GM06990 (cell line): ENCODE data around the gene TCF19.

ENCODE experiments used
- DNase-seq: peaks from one replicate; pipeline ENCODE4 v3.0.0-alpha.2; 2011; ENCODE audit not compliant: insufficient read length; ENCODE audit errors: extremely low read depth
- H3K27me3 ChIP-seq: replicated peaks from 2 replicates; pipeline ENCODE4 v1.6.0; 2011; ENCODE audit warnings: low read length; ENCODE audit not compliant: control insufficient read depth, insufficient read depth
- H3K36me3 ChIP-seq: 2 replicates; pipeline ENCODE4 v1.5.1; 2011; ENCODE audit warnings: low read length; ENCODE audit not compliant: control insufficient read depth, insufficient read depth
- H3K4me3 ChIP-seq: replicated peaks from 2 replicates; pipeline ENCODE4 v1.5.1; 2011; ENCODE audit warnings: low read depth, mild to moderate bottlenecking, control low read depth, low read length
- TF ChIP-seq, protein P1 (sequence below): IDR thresholded peaks from 2 replicates; pipeline ENCODE4 v1.5.1; 2011; ENCODE audit warnings: low read length, control low read depth, mild to moderate bottlenecking, inconsistent platforms; ENCODE audit not compliant: insufficient read depth, poor library complexity, severe bottlenecking

Gene TCF19

DNA sequence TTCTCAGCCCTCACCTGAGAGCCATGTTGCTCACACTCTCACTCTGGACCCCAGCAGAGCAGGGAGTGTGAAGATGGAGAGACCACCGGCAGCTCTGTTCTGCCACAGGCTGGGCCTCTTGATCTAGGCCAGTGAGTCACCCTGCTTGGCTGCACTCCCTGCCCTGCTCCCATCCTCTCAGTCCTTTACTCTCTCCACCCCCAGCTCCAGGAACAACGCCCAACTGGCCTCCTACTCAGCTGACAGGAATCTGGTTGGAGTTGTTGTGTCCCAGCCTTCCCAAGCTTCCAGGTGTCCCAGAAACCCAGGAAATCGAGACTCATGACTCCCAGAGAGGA, 43.9 kb upstream of the TCF19 start, which contains the start of gene PSORS1C1:
Gene PSORS1C1 (plus strand): TSS at position 260 of the 338 bp plus-strand sequence. CDS start 14,833 bp downstream, outside the sequence.
- H3K36me3 ChIP-seq = no peaks in the 10 kb centered on the region
- peaks cover 3% of the 10 kb centered on the region for H3K27me3 ChIP-seq
- H3K4me3 ChIP-seq = no peak within 1 kb of the TSS
- no peak for DNase-seq
- TF ChIP-seq, protein P1, sequence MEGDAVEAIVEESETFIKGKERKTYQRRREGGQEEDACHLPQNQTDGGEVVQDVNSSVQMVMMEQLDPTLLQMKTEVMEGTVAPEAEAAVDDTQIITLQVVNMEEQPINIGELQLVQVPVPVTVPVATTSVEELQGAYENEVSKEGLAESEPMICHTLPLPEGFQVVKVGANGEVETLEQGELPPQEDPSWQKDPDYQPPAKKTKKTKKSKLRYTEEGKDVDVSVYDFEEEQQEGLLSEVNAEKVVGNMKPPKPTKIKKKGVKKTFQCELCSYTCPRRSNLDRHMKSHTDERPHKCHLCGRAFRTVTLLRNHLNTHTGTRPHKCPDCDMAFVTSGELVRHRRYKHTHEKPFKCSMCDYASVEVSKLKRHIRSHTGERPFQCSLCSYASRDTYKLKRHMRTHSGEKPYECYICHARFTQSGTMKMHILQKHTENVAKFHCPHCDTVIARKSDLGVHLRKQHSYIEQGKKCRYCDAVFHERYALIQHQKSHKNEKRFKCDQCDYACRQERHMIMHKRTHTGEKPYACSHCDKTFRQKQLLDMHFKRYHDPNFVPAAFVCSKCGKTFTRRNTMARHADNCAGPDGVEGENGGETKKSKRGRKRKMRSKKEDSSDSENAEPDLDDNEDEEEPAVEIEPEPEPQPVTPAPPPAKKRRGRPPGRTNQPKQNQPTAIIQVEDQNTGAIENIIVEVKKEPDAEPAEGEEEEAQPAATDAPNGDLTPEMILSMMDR = no peak

DNA sequence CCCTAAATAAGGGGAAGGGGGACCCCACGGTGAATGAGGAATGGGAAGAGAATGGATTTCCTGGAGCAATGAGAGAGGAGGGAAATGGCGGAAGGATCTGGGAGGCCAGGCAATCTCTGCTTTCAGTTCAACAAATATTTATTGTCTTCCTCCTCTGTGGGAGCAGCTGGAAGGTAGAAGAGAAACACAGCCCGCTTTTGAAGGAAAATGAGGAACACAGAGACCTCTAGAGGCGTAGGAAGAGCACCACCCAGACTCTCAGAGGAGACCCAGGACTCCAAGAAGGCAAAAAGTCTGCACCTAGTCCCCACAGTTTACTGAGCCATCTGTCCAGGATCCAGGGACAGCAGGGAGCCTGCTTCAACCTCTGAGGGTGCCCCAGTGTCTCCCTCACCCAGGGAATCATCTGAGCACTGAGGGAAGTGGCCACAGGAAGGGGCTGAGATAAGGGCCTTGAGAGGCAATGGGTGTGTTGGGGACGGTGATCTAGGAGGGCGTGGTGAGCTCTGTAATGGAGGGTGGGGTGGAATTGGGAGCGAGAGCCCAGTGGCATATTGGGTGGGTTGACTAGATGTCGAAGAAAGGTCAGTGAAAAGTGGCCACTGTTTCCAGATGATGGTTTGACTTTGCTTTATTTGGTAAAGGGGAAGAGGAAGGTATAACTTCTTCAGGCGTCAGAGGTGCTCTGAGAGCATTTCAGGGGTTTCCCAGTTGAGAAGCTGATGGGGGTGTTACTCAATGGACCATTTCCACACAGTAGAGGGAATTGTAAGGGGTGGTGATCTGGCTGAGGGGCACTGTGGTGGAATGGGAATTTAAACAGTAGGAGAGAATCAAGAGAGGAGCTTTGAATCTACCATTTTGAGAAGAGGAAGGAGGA, 43.2 kb upstream of the TCF19 start:
- H3K27me3 ChIP-seq = peaks cover 3% of the 10 kb centered on the region
- H3K36me3 ChIP-seq = no peaks in the 10 kb centered on the region
- no peak overlapping the region for H3K4me3 ChIP-seq
- TF ChIP-seq, protein P1 = no peak
- no peak for DNase-seq

DNA sequence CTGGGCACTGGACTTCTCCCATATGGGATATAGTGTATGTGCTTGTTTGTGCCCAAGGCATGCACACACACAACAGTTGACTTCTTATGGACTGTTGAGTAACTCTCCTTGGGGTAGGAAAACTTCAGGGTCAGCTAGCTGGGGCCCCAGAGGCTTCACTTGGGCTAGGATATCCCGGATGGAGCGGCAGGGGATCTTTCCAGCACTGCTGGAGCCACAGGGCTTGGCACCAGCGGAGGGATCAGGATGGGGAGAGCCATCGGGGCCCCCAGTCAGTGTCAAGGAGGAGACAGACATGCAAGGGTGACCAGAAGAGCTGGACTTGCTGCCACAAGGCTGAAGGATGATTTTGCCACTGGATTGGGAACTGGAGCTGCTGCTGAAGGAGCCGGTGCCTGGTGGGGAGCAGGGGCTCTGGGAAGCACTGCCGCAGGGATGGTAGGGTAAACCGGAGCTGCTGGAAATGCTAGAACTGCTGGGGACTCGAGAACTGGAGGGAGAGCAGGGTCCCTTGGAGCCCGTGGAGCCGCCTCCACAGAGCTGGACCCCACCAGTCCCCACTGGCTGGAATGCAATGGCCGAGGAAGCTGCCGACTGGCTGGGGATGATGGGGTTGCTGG, 42.3 kb upstream of the TCF19 start:
- peaks cover 3% of the 10 kb centered on the region for H3K27me3 ChIP-seq
- H3K4me3 ChIP-seq = no peak overlapping the region
- DNase-seq = no peak
- H3K36me3 ChIP-seq = no peaks in the 10 kb centered on the region
- TF ChIP-seq, protein P1 = no peak

DNA sequence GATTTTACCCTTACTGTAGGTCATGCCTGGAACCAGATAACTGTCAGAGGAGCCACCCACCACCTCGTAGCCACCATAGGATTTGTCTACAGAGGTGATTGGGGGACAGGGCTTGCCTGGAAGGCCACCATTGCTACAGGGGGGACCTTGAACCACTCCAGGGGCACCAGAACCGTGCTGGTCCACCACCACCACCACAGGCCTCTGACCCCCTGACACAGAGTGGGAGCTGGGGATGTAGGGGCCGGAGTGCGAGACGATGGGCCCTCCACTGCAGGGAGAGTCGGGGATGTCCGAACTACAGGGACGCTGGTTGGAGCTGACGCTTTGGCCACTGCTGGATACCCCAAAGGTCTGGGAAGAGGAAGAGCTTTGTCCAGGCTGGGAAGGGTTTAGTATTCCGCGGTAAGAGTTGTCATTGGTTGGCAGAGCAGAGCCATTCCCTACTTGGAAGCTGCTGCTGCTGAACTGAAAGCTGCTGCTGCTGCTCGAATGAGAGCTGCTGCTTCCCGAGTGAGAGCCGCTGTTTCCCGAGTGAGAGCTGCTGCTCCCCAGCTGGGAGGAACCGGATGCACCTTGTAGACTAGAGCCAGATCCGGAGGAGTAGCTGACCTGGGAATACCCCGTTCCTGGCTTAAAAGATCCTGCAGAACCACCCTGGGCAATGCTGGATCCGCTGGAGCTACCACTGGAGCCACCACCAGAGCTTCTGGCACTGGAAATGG, 41.6 kb upstream of the TCF19 start:
- TF ChIP-seq, protein P1 = no peak
- Histone ChIP-seq H3K27me3 (peaks cover 1% of the 10 kb centered on the region), H3K36me3 (no peaks in the 10 kb centered on the region), H3K4me3 (no peak overlapping the region)
- no peak for DNase-seq

DNA sequence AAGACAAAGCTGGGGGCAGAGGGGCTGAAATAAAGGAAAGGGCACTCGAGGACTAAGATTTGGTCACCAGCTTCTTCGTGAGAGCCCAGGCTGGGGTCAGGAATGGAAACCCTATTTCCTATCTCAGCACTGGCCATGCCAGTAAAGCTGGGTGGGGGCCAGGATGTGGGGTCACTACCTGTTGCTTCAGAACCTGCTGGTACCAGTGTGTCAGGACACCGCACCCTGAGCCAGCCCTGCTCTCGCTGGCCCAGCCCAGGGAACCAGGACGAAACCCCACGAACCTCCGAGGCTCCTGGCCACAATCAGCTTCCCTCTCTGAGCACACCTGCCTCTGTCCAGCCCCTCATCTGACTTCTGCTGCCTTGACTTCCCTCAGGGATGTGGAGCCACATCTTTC, 40.2 kb upstream of the TCF19 start:
- no peak for DNase-seq
- H3K36me3 ChIP-seq = no peaks in the 10 kb centered on the region
- H3K4me3 ChIP-seq = no peak overlapping the region
- H3K27me3 ChIP-seq = peaks cover 3% of the 10 kb centered on the region
- TF ChIP-seq, protein P1 = no peak
